IMR-90 (cell line): Measurements from ENCODE around the gene RNU2-63P.

Source experiments
- CEBPB ChIP-seq: IDR thresholded peaks from 2 replicates; pipeline ENCODE4 v1.6.1; 2012; ENCODE audit warnings: low read depth, low read length, improper control_type of control experiment
- CHD1 ChIP-seq: IDR thresholded peaks from 2 replicates; pipeline ENCODE4 v1.6.1; 2012; ENCODE audit warnings: low read depth, low read length, improper control_type of control experiment
- MAZ ChIP-seq: IDR thresholded peaks from 2 replicates; pipeline ENCODE4 v1.6.1; 2012; ENCODE audit warnings: low read depth, mild to moderate bottlenecking, low read length, improper control_type of control experiment, moderate library complexity, borderline replicate concordance
- NFE2L2 ChIP-seq: fragments of 150-350 bp; IDR thresholded peaks from 2 replicates; pipeline ENCODE4 v1.6.1; 2016; ENCODE audit warnings: low read depth, mild to moderate bottlenecking, low read length
- POLR2A ChIP-seq: IDR thresholded peaks from 2 replicates; pipeline ENCODE4 v1.6.1; 2012; ENCODE audit warnings: mild to moderate bottlenecking, low read depth, low read length
- RAD21 ChIP-seq: IDR thresholded peaks from 2 replicates; pipeline ENCODE4 v1.6.1; 2012; ENCODE audit warnings: low read length, improper control_type of control experiment
- RFX5 ChIP-seq: IDR thresholded peaks from 2 replicates; pipeline ENCODE4 v1.8.0; 2012; ENCODE audit warnings: low read depth, mild to moderate bottlenecking, low read length, moderate library complexity
- SMC3 ChIP-seq: fragments of 150-350 bp; IDR thresholded peaks from 2 replicates; pipeline ENCODE4 v1.6.1; 2016; ENCODE audit warnings: low read depth, mild to moderate bottlenecking, antibody characterized with exemption, low read length, moderate library complexity
- TF ChIP-seq, protein P1 (sequence below): conservative IDR thresholded peaks from 2 replicates; pipeline ENCODE4 v1.5.1; 2012; ENCODE audit warnings: mild to moderate bottlenecking, low read depth, low read length, improper control_type of control experiment
- TF ChIP-seq, protein P2 (sequence below): fragments of 150-350 bp; IDR thresholded peaks from 2 replicates; pipeline ENCODE4 v1.6.1; 2017; ENCODE audit warnings: mild to moderate bottlenecking, antibody characterized with exemption, low read length, low read depth

DNA sequence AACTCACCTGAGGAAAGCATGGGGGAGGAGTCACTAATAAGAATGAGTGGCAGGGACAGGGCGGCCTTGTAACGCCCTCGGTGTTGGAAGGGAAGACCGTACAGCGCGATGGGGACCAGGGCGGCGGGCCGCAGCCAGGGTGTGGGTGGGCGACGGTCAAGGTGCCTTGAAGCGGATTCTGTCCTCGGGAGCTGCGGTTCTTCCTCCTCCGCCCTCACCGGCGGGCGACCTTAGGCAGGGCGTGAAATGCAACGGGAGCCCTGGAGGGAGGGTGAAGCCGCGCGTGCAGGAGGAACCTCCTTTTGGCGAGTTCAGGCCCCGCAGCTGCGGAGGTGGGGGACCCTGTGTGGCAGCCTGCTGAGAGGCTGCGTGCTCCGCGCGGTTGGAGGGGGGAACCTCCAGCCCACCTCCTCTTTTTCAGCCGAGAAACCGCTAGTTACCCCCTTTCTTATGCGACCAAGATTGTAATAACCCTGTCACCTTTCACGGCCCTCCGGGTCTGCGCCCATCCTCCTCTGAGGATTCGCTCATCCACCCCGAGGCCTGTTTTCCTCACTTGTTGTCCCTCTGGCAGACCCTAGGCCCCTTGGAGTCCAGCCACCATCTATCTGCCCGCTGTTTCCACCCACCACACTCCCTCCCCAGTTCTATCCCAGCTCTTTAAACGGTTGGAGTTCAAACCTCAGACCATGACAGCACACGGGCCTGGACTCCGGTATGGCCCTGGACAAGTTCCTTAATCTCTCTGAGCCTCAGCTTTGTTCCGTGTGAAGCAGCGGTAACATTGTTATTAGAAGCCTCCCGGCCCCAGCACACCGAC is 823 bp upstream of the RNU2-63P start:
- TF ChIP-seq, protein P1, sequence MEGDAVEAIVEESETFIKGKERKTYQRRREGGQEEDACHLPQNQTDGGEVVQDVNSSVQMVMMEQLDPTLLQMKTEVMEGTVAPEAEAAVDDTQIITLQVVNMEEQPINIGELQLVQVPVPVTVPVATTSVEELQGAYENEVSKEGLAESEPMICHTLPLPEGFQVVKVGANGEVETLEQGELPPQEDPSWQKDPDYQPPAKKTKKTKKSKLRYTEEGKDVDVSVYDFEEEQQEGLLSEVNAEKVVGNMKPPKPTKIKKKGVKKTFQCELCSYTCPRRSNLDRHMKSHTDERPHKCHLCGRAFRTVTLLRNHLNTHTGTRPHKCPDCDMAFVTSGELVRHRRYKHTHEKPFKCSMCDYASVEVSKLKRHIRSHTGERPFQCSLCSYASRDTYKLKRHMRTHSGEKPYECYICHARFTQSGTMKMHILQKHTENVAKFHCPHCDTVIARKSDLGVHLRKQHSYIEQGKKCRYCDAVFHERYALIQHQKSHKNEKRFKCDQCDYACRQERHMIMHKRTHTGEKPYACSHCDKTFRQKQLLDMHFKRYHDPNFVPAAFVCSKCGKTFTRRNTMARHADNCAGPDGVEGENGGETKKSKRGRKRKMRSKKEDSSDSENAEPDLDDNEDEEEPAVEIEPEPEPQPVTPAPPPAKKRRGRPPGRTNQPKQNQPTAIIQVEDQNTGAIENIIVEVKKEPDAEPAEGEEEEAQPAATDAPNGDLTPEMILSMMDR, result no peak
- TF ChIP-seq NFE2L2, result no peak
- TF ChIP-seq SMC3, result no peak
- TF ChIP-seq POLR2A, result no peak
- no peak for TF ChIP-seq RFX5
- TF ChIP-seq RAD21, result no peak
- no peak for TF ChIP-seq CEBPB
- TF ChIP-seq MAZ, result no peak
- TF ChIP-seq CHD1, result no peak
- TF ChIP-seq, protein P2, sequence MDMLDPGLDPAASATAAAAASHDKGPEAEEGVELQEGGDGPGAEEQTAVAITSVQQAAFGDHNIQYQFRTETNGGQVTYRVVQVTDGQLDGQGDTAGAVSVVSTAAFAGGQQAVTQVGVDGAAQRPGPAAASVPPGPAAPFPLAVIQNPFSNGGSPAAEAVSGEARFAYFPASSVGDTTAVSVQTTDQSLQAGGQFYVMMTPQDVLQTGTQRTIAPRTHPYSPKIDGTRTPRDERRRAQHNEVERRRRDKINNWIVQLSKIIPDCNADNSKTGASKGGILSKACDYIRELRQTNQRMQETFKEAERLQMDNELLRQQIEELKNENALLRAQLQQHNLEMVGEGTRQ, result no peak
